GM21786 (cell line): ENCODE data around the gene CRYBG3.
A peak's percentile ranks its signal among the peaks of the same experiment; 100 is the strongest.

Experiments
- ATAC-seq: cut with Tn5 transposase; IDR thresholded peaks from one replicate; pipeline ENCODE4 v1.9.1; 2021; ENCODE audit not compliant: unreplicated experiment

The CRYBG3 gene

GRCh38 chr3:97939401-97939800 lies 117.6 kb downstream of the CRYBG3 start:
- ATAC-seq = no peak

GRCh38 chr3:97940034-97940433 lies 118.2 kb downstream of the CRYBG3 start:
- ATAC-seq = no peak

GRCh38 chr3:97942801-97943546 lies 121.2 kb downstream of the CRYBG3 start:
- ATAC-seq = no peak

DNA sequence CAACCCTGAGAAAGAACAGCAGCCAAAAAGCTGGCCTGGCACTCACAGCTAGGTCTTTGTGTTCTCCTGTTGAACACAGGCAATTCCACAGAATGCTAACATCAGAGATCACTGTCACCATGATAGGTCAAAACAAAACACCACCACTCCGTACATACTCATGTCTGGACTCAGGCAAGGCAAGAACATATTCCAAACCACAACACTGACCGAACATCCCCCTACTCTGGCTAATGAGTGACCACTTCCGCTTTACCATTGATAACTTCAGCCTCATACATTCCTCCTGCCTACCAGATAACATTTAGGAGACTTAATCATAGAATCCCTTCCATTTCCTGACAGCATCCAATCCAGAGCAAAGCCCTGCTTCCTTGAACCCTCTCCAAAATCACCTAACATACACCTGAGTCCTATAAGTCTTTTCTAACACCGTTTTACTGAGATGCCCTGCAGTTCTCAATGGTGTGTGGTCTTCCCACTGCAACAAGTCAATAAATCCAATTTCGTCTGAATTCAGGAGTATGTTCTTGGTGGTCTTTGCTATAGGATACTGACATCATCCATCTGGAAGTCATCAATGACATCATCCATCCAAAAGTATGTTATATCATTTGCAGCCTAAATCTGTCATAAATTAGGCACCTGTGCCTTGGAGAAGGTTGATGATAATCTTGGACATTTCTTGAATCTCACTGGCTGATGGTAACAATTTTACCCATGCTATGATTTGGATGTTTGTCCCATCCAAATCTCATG lies 126.7 kb downstream of the CRYBG3 start:
- no peak for ATAC-seq

DNA sequence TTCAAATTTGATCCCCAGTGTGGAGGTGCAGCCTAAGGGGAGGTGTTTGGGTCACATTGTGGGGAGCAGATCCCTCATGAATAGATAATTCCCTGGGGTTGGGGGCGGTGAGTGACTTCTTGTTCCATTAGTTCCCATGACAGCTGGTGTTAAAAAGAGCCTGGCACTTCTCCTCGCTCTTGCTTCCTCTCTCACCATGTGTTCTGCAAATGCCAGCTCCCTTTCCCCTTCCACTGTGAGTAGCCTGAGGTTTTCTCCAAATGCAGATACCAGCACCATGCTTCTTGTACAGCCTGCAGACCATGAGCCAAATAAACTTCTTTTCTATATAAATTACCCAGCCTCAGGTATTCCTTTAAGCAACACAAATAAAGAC lies 127.3 kb downstream of the CRYBG3 start:
- no peak for ATAC-seq

DNA sequence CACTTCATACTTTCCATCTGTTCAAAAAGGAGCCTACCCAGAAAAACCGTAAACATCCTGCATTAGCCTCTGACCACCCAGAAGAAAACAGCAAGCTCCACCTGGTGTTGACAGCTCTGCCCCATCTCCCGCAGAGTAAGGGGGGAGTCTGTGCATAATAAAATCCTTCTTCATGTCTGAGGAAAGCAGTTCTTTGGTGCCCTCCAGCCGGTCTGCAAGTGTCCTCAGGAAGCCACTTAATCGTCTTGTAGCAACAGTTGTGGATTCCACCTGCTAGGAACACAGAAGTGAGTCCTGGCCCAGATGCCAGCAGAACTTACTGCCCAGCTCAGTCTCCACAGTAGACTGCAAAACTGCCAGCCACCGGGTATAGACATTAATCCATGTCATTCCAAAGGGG lies 127.9 kb downstream of the CRYBG3 start:
- ATAC-seq = no peak

DNA sequence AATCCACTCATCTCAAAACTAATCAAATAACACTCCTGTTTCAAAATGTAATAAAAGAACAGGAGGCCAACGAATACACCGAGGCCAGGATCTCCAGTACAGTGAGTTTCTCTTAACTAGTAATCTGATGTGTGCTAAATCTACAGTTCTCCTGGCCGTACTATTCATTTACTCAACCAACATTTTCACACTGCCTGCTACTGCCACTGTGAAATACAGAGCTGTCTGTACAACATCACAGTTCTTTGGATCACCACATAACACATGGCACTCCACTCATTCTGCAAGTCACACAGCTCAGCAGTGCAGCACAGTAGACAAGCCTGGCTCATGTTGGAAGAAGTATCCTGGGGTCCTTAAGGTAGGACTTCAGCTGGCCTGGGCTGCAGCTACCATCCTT lies 128.5 kb downstream of the CRYBG3 start:
- no peak for ATAC-seq

GRCh38 chr3:97952280-97952679 lies 130.5 kb downstream of the CRYBG3 start:
- ATAC-seq = no peak

DNA sequence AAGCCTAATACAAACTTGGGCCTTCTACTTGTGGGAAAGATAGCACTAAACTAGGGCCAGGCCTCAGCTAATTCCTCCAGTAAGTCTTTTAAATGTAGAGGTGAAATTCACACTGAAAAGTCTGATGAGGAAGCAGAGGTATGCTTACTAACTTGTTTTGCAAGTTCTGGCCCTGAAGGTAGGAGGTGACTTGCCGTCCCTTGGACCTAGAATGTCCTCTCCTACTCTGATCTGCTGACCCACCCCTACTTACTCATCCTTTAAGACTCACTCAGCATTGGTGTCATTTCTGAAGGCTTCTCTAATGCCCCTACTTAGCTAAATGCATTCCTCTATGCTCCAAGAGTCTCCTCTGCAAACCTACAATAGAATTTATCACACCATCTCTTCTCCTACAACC lies 131.1 kb downstream of the CRYBG3 start:
- ATAC-seq = no peak

- peak; percentile 56 for ATAC-seq
These were observed 132.5 kb downstream of the CRYBG3 start for GRCh38 chr3:97954228-97954827.

GRCh38 chr3:97956051-97956450 lies 134.2 kb downstream of the CRYBG3 start:
- no peak for ATAC-seq

DNA sequence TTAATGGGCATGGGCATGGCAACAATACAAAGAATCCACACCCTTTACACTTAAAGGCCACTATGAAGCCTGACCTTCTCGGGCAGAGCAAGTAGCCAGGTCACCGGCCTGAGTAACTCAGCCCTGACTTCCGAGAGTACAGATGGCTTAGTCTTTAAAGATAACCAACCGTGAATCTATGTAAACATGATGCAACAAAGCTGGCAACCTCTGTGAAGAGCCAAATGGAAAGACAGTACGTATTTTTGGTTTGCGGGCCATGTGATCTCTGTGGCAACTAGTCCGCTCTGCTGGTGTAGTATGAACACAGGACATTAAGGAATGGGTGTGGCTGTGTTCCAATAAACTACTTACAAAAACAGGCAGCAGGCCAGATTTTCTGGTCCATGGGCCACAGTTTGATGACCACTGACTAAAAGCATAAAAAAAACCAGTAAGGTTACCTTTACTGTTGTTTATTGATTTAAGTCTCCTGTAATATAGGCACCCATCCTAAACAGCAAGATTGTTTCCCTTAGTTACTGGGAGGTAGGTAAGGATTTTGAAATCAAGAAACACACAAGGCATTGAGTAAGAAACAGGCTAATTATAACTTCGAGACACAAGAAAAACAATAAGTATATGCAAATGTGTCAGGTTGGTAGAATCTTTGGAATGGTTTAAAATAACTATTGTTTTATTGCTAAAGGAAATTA lies 136.0 kb downstream of the CRYBG3 start:
- no peak for ATAC-seq

GRCh38 chr3:97958396-97958795 lies 136.6 kb downstream of the CRYBG3 start:
- ATAC-seq = no peak

DNA sequence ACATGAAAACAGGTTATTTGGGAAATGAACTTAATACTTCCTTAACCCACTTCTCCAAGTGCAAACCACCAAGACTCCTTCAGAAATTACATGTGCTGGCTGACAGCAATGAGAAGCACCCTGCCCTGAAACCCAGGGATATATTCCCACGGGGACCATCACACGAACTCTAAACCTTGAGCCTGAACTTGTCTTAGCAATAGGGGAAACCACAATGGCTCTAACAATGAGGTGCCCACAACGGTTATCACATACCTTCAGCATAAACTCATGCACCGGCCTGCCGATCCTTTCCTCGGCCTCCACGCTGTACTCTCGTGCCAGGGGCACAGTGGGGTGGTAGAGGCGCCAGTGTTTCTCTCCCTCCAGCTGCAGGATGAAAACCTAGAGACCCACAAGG lies 137.0 kb downstream of the CRYBG3 start:
- ATAC-seq = no peak

GRCh38 chr3:97959872-97960271 lies 138.1 kb downstream of the CRYBG3 start:
- ATAC-seq = no peak

- no peak for ATAC-seq
These were observed 138.7 kb downstream of the CRYBG3 start for GRCh38 chr3:97960551-97960950.

DNA sequence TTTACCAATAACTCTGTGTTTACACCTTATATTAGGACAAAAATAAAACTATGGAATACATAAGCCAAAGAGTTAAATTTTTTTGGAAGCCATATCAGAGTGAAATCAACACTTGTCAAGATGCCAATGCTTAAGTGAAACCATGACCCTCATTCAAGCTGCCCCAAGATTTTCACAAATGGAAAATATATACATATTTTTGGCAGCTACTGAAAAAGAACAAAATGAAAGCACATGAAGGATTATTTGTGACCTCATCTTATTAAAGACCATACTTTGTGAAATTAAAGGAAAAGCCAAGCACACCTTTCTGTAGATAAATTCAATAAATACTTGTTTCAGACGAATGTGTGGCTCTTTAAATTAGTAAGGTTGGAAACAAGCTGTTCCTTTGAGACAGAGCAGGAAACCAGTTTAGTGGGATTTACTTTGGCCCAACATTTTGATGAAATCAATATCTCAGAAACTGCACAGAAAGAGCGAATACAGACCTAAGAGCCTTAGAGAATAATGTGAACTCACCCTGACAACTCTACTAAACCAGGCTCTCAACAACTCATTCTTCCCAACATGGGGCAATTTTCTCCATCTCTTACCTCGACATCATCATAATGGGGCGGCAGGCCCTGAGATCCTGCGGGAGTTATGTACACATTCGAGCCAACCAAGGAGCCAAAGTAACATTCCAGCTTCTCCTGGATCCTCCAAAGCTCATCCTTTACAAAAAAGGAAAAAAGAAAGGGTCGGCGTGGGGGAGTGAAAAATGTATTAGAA lies 139.4 kb downstream of the CRYBG3 start:
- ATAC-seq = no peak

DNA sequence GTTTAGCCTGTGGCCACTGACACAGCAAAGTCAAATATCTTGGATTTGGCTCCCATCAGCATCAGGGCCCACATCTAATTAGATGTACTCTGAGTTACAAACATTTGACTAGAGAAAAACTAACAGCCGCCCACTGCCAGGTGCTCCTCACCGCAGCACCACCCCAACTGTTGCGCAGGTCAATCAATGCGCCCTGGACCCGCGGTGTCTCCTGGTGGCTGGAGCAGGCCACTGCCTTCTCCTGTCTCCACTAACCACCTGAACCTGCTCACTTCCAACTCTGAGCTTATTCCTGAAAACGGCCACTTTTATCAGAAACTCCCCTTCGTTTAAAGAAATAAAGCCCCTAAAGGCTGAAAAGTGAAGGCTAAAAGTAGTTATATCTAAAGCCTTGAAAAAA lies 146.2 kb downstream of the CRYBG3 start:
- no peak for ATAC-seq

- ATAC-seq = no peak
These were observed 146.6 kb downstream of the CRYBG3 start for GRCh38 chr3:97968376-97968775.

DNA sequence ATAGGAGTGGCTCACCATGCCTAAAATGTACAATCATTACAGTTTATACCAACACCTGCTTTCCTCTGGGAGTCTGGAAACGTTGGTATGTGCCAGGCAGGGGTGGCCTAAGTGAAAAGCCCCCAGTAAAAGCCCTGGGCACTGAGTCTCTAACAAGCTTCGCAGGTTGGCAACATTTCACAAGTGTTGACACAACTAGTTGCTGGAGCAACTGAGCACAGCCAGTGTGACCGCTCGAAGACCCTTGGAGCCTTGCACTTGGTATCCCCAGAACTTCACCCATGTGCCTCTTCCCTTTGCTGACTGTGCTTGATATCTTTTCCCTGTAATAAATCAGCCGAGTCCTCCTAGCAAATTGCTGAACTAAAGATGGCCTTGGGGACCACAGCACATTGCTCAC lies 147.7 kb downstream of the CRYBG3 start:
- no peak for ATAC-seq

GRCh38 chr3:97970156-97970555 lies 148.3 kb downstream of the CRYBG3 start:
- no peak for ATAC-seq
